GM23338 (cell line): ENCODE results near the gene KRT79. TPM values are rescaled to one million over a fixed set of nuclear protein-coding genes. Genes with fewer than 3 reads are reported as not detected.

Experiments
- ATAC-seq: fragments of 200-7000 bp; cut with Tn5 transposase; 3 replicates; pipeline ENCODE4 v1.9.1; 2020
- DNase-seq: peaks from one replicate; pipeline ENCODE4 v3.0.0-alpha.2; 2015; ENCODE audit warnings: low spot score
- H2AFZ ChIP-seq: fragments of 200-600 bp; sonication (generic); 2 replicates; pipeline ENCODE4 v1.8.0; 2016; ENCODE audit warnings: antibody characterized with exemption, mild to moderate bottlenecking, moderate library complexity
- H3F3A ChIP-seq: fragments of 200-600 bp; sonication (generic); replicated peaks from 2 replicates; pipeline ENCODE4 v1.8.0; 2017; ENCODE audit warnings: antibody characterized with exemption, mixed run types, low read depth
- H3K27ac ChIP-seq: fragments of 200-600 bp; sonication (generic); 2 replicates; pipeline ENCODE4 v1.6.1; 2016; ENCODE audit warnings: low read depth
- H3K27me3 ChIP-seq: fragments of 200-600 bp; sonication (generic); 2 replicates; pipeline ENCODE4 v1.8.0; 2016; ENCODE audit warnings: mild to moderate bottlenecking, mixed run types, moderate library complexity; ENCODE audit not compliant: insufficient read depth
- H3K36me3 ChIP-seq: fragments of 200-600 bp; sonication (generic); 2 replicates; pipeline ENCODE4 v1.8.0; 2016; ENCODE audit warnings: mild to moderate bottlenecking; ENCODE audit not compliant: insufficient read depth
- H3K4me1 ChIP-seq: fragments of 200-600 bp; sonication (generic); 2 replicates; pipeline ENCODE4 v1.8.0; 2016; ENCODE audit warnings: mild to moderate bottlenecking, moderate library complexity; ENCODE audit not compliant: insufficient read depth
- H3K4me2 ChIP-seq: fragments of 200-600 bp; sonication (generic); 2 replicates; pipeline ENCODE4 v1.7.1; 2017; ENCODE audit warnings: mixed run types
- H3K4me3 ChIP-seq: fragments of 200-600 bp; sonication (generic); 2 replicates; pipeline ENCODE4 v1.6.1; 2016; ENCODE audit warnings: mixed run types
- H3K79me2 ChIP-seq: fragments of 200-600 bp; sonication (generic); replicated peaks from 2 replicates; pipeline ENCODE4 v1.8.0; 2017; ENCODE audit warnings: mild to moderate bottlenecking; ENCODE audit not compliant: insufficient read depth
- H3K9me2 ChIP-seq: fragments of 200-600 bp; sonication (generic); 2 replicates; pipeline ENCODE4 v1.8.0; 2017; ENCODE audit not compliant: insufficient read depth
- H4K20me1 ChIP-seq: fragments of 200-600 bp; sonication (generic); replicated peaks from 2 replicates; pipeline ENCODE4 v1.8.0; 2017; ENCODE audit warnings: mild to moderate bottlenecking; ENCODE audit not compliant: insufficient read depth
- H3K27ac Mint-ChIP-seq: 2 replicates; pipeline ENCODE4 v1.8.0; 2020; ENCODE audit warnings: inconsistent platforms, mild to moderate bottlenecking, moderate library complexity, mixed read lengths
- H3K27me3 Mint-ChIP-seq: 3 replicates; pipeline ENCODE4 v1.8.0; 2022; ENCODE audit warnings: low read depth, mild to moderate bottlenecking, moderate library complexity, mixed read lengths, inconsistent platforms; ENCODE audit not compliant: insufficient read depth, poor library complexity
- H3K36me3 Mint-ChIP-seq: 3 replicates; pipeline ENCODE4 v1.8.0; 2021; ENCODE audit warnings: low read depth, mild to moderate bottlenecking, inconsistent platforms, moderate library complexity, mixed read lengths
- H3K4me1 Mint-ChIP-seq: 3 replicates; pipeline ENCODE4 v1.8.0; 2020; ENCODE audit warnings: mild to moderate bottlenecking, inconsistent platforms, mixed read lengths
- H3K4me3 Mint-ChIP-seq: 3 replicates; pipeline ENCODE4 v1.8.0; 2021; ENCODE audit warnings: moderate library complexity, mild to moderate bottlenecking, inconsistent platforms, mixed read lengths
- H3K9me3 Mint-ChIP-seq: 3 replicates; pipeline ENCODE4 v1.8.0; 2020; ENCODE audit warnings: moderate library complexity, mild to moderate bottlenecking, inconsistent platforms, mixed read lengths
- EZH2 ChIP-seq: fragments of 200-600 bp; sonication (generic); IDR thresholded peaks from one replicate; pipeline ENCODE4 v1.8.0; 2017; ENCODE audit warnings: antibody characterized with exemption, mild to moderate bottlenecking, low read depth; ENCODE audit not compliant: unreplicated experiment
- EZH2phosphoT487 ChIP-seq: fragments of 200-600 bp; sonication (generic); IDR thresholded peaks from one replicate; pipeline ENCODE4 v1.8.1; 2018; ENCODE audit warnings: antibody characterized with exemption; ENCODE audit not compliant: unreplicated experiment
- JUNB ChIP-seq: IDR thresholded peaks from one replicate; pipeline ENCODE4 v1.6.1; 2016; ENCODE audit warnings: antibody characterized with exemption; ENCODE audit not compliant: unreplicated experiment
- NANOG ChIP-seq: IDR thresholded peaks from 2 replicates; pipeline ENCODE4 v1.6.1; 2016; ENCODE audit warnings: antibody characterized with exemption, borderline replicate concordance
- POLR2AphosphoS5 ChIP-seq: IDR thresholded peaks from 2 replicates; pipeline ENCODE4 v1.6.1; 2016; ENCODE audit warnings: antibody characterized with exemption, low read depth
- STAT1 ChIP-seq: IDR thresholded peaks from one replicate; pipeline ENCODE4 v1.6.1; 2016; ENCODE audit warnings: antibody characterized with exemption; ENCODE audit not compliant: unreplicated experiment
- ZNF114 ChIP-seq: fragments of 250-450 bp; sonication (Bioruptor Pico); IDR thresholded peaks from 2 replicates; pipeline ENCODE4 v1.5.0; 2020; ENCODE audit warnings: mild to moderate bottlenecking, moderate library complexity
- ZNF462 ChIP-seq: fragments of 250-450 bp; sonication (Bioruptor Pico); IDR thresholded peaks from 2 replicates; pipeline ENCODE4 v1.5.0; 2020; ENCODE audit warnings: mild to moderate bottlenecking, moderate library complexity
- polyA plus RNA-seq: library from polyadenylated mRNA; unstranded; fragments of >200 nt; fragmentation: Nextera tagmentation; extraction: Ambion mirVana; gene quantifications from 2 replicates; pipeline ENCODE4 v1.2.1, GENCODE V29; 2016
- total RNA-seq: library from RNA; depleted of rRNA; stranded (reverse); fragments of >200 nt; shearing (Covaris generic); gene quantifications from 2 replicates; pipeline ENCODE4 v1.2.3, GENCODE V29; 2014
- TF ChIP-seq, protein P1 (sequence below), 2 experiments: fragments of 200-600 bp in 1 of 2; sonication (generic) in 1 of 2; conservative IDR thresholded peaks; 2 replicates each; pipeline versions ENCODE4 v1.5.1 to v1.6.1; 2016 to 2017; ENCODE audit warnings: antibody characterized with exemption in 2 of 2, low read depth in 2 of 2, mild to moderate bottlenecking in 2 of 2, moderate library complexity in 1 of 2

KRT79 gene
- total and polyA plus RNA-seq, 2 experiments from 2014 or later, result 0.21 TPM; not detected in 1

GRCh38 chr12:52809166-52809565 is 24.9 kb downstream of the KRT79 start:
- no peak for ATAC-seq
- peaks cover 10% of the 10 kb centered on the region for H3K4me1 ChIP-seq
- no peak overlapping the region for H3K27ac ChIP-seq
- no peak for DNase-seq
- H3K4me3 Mint-ChIP-seq, result no peak overlapping the region
- H3K4me2 ChIP-seq, result no peak overlapping the region
- H3K36me3 Mint-ChIP-seq, result no peaks in the 10 kb centered on the region
- no peak overlapping the region for H3K4me3 ChIP-seq
- no peaks in the 10 kb centered on the region for H3K9me3 Mint-ChIP-seq
- no peak for TF ChIP-seq ZNF462
- no peak for TF ChIP-seq JUNB
- no peak for TF ChIP-seq ZNF114 (CRISPR knock-in tag)
- TF ChIP-seq POLR2AphosphoS5, result no peak
- TF ChIP-seq NANOG, result no peak
- TF ChIP-seq, protein P1, sequence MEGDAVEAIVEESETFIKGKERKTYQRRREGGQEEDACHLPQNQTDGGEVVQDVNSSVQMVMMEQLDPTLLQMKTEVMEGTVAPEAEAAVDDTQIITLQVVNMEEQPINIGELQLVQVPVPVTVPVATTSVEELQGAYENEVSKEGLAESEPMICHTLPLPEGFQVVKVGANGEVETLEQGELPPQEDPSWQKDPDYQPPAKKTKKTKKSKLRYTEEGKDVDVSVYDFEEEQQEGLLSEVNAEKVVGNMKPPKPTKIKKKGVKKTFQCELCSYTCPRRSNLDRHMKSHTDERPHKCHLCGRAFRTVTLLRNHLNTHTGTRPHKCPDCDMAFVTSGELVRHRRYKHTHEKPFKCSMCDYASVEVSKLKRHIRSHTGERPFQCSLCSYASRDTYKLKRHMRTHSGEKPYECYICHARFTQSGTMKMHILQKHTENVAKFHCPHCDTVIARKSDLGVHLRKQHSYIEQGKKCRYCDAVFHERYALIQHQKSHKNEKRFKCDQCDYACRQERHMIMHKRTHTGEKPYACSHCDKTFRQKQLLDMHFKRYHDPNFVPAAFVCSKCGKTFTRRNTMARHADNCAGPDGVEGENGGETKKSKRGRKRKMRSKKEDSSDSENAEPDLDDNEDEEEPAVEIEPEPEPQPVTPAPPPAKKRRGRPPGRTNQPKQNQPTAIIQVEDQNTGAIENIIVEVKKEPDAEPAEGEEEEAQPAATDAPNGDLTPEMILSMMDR (conservative IDR thresholded peaks at IDR 0.05; ENCODE audit: low read depth in 2 of 2), result no peak
- TF ChIP-seq EZH2phosphoT487, result no peak
- TF ChIP-seq EZH2, result no peak
- TF ChIP-seq STAT1, result no peak
- peaks cover 15% of the 10 kb centered on the region for H3K9me2 ChIP-seq
- no peak overlapping the region for H3K27ac Mint-ChIP-seq
- H3K27me3 ChIP-seq, result no peaks in the 10 kb centered on the region
- H2AFZ ChIP-seq, result no peak overlapping the region
- no peaks in the 10 kb centered on the region for H3F3A ChIP-seq
- H3K4me1 Mint-ChIP-seq, result peaks cover 11% of the 10 kb centered on the region; the same call in 2 of the 3 replicates
- no peaks in the 10 kb centered on the region for H3K36me3 ChIP-seq
- H3K79me2 ChIP-seq, result no peaks in the 10 kb centered on the region
- H3K27me3 Mint-ChIP-seq, result peaks cover 5% of the 10 kb centered on the region
- no peaks in the 10 kb centered on the region for H4K20me1 ChIP-seq
